Measurements from ENCODE around the gene EYS. TPM values are rescaled to one million over a fixed set of nuclear protein-coding genes. Genes with fewer than 3 reads are reported as not detected.

EYS gene
- polyA plus RNA-seq, 2 of the 4 experiments (the other 2 are of a cell fraction) = 0.03 to 0.06 TPM

DNA sequence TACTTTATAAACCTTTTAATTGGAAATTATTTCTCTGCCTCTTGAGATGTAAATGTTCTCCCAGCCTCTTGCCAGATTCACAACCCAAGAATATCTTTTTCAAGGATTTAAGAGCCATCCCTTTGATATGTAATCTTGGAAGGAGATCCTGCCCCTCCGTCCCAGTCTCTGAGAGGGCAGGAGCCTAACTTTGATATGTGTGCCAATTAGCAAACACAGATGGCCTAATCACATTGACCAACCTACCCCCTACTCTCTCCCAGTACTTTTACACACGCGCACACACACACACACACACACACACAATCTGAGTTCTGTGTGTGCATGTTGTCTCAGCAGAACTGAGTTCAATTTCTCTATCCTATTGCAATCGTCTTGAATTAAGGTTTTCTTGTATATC lies 1447.7 kb downstream of the EYS start:
- Histone ChIP-seq H3K27ac (no peak overlapping the region), H3K4me3 (no peak overlapping the region), H3K4me2 (no peak overlapping the region), H3K4me1 (no peaks in the 10 kb centered on the region), H3K9me3 (no peaks in the 10 kb centered on the region)
- no peak for ATAC-seq
- POLR2A ChIA-PET = no interaction called here
- WGBS (ENCODE audit: missing lambda C conversion rate) = 54% methylated on average over 4 of the region's 4 CpGs
- FAIRE-seq = no peak
- CTCF ChIA-PET = no interaction called here
- DNase-seq (ENCODE audit: low read depth in 1 of 2, low spot score in 1 of 2) = no peak
- no peak for TF ChIP-seq HOXA7 (CRISPR knock-in tag; IDR thresholded peaks at IDR 0.05)
- TF ChIP-seq, protein P1, sequence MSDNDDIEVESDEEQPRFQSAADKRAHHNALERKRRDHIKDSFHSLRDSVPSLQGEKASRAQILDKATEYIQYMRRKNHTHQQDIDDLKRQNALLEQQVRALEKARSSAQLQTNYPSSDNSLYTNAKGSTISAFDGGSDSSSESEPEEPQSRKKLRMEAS (IDR thresholded peaks at IDR 0.05) = no peak
- TF ChIP-seq HOXB13 (CRISPR knock-in tag; IDR thresholded peaks at IDR 0.05; ENCODE audit: low read depth) = no peak
- no peak for TF ChIP-seq RARB (CRISPR knock-in tag; IDR thresholded peaks at IDR 0.05)
- TF ChIP-seq ZFP36 (IDR thresholded peaks at IDR 0.05; ENCODE audit: borderline replicate concordance, partially characterized antibody) = no peak
- no peak for TF ChIP-seq MAFK (IDR thresholded peaks at IDR 0.05; ENCODE audit: partially characterized antibody)
- TF ChIP-seq FOSL2 (IDR thresholded peaks at IDR 0.05) = no peak
- no peak for TF ChIP-seq FOSL2 (CRISPR knock-in tag; IDR thresholded peaks at IDR 0.05)

GRCh38 chr6:64258752-64259151 lies 1448.3 kb downstream of the EYS start:
- H3K4me1 ChIP-seq = no peaks in the 10 kb centered on the region
- H3K4me3 ChIP-seq = no peak overlapping the region
- DNase-seq (ENCODE audit: low read depth in 1 of 2, low spot score in 1 of 2) = no peak
- 80% methylated on average over 2 of the region's 2 CpGs for WGBS (ENCODE audit: missing lambda C conversion rate)
- no peaks in the 10 kb centered on the region for H3K9me3 ChIP-seq
- no peak overlapping the region for H3K27ac ChIP-seq
- no peak for TF ChIP-seq ZFP36 (IDR thresholded peaks at IDR 0.05; ENCODE audit: borderline replicate concordance, partially characterized antibody)
- no peak for FAIRE-seq
- POLR2A ChIA-PET = no interaction called here
- no peak overlapping the region for H3K4me2 ChIP-seq
- CTCF ChIA-PET = no interaction called here
- ATAC-seq = no peak

- Histone ChIP-seq H3K4me2 (no peak overlapping the region), H3K4me1 (no peaks in the 10 kb centered on the region), H3K9me3 (no peaks in the 10 kb centered on the region), H3K27ac (no peak overlapping the region), H3K4me3 (no peak overlapping the region)
- POLR2A ChIA-PET = no interaction called here
- ATAC-seq (no peak), DNase-seq (ENCODE audit: low read depth in 1 of 2, low spot score in 1 of 2) (no peak), FAIRE-seq (no peak)
- CTCF ChIA-PET = no interaction called here
- TF ChIP-seq RCOR1 (IDR thresholded peaks at IDR 0.05; ENCODE audit: low read depth, low read length) (no peak), ZFP36 (IDR thresholded peaks at IDR 0.05; ENCODE audit: borderline replicate concordance, partially characterized antibody) (no peak), HMGXB4 (CRISPR knock-in tag; IDR thresholded peaks at IDR 0.05; ENCODE audit: borderline replicate concordance) (no peak), GATA3 (IDR thresholded peaks at IDR 0.05; ENCODE audit: borderline replicate concordance) (no peak), CBX2 (IDR thresholded peaks at IDR 0.05; ENCODE audit: borderline replicate concordance, low read depth) (no peak), KDM1A (IDR thresholded peaks at IDR 0.05; ENCODE audit: low read depth) (no peak), HDAC2 (IDR thresholded peaks at IDR 0.05) (no peak)
- TF ChIP-seq, protein P2, sequence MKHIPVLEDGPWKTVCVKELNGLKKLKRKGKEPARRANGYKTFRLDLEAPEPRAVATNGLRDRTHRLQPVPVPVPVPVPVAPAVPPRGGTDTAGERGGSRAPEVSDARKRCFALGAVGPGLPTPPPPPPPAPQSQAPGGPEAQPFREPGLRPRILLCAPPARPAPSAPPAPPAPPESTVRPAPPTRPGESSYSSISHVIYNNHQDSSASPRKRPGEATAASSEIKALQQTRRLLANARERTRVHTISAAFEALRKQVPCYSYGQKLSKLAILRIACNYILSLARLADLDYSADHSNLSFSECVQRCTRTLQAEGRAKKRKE (CRISPR knock-in tag; IDR thresholded peaks at IDR 0.05; ENCODE audit: low read depth) = no peak
- 47% methylated on average over 1 of the region's 1 CpG for WGBS (ENCODE audit: missing lambda C conversion rate)
Observed at GRCh38 chr6:64258302-64258701, 1448.7 kb downstream of the EYS start.

DNA sequence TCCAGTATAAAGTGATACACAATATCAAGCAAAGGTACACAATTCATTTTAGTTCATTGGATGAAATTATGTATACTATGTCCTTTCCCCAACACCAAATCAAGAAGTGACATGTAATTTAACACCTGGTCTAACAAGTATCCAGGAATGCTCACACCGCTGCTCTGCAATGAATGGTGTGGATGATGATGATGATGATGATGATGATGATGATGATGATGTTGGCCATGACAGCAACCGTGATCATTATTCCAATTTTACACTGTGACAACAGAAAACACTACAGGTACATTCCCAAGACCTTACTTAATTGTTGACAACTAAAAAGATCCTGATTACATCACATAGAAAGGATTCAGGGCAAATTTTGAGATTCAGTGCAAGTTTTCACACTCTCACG lies 1449.4 kb downstream of the EYS start:
- ATAC-seq = no peak
- ChIA-PET CTCF (no interaction called here), POLR2A (no interaction called here)
- no peak for TF ChIP-seq FOXS1 (CRISPR knock-in tag; IDR thresholded peaks at IDR 0.05)
- TF ChIP-seq KDM5A (IDR thresholded peaks at IDR 0.05) = no peak
- TF ChIP-seq SMC3 (IDR thresholded peaks at IDR 0.05) = no peak
- no peak for TF ChIP-seq ZFP36 (IDR thresholded peaks at IDR 0.05; ENCODE audit: borderline replicate concordance, partially characterized antibody)
- TF ChIP-seq HOXB13 (CRISPR knock-in tag; IDR thresholded peaks at IDR 0.05; ENCODE audit: low read depth) = no peak
- TF ChIP-seq, protein P3, sequence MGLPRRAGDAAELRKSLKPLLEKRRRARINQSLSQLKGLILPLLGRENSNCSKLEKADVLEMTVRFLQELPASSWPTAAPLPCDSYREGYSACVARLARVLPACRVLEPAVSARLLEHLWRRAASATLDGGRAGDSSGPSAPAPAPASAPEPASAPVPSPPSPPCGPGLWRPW (IDR thresholded peaks at IDR 0.05) = no peak
- no peak for TF ChIP-seq CBX8 (IDR thresholded peaks at IDR 0.05)
- TF ChIP-seq MAFK (IDR thresholded peaks at IDR 0.05; ENCODE audit: partially characterized antibody) = no peak
- no peak for TF ChIP-seq ESRRA (IDR thresholded peaks at IDR 0.05; ENCODE audit: borderline replicate concordance, low read length)
- TF ChIP-seq EHF (CRISPR knock-in tag; IDR thresholded peaks at IDR 0.05) = no peak
- TF ChIP-seq NFE2L2 (conservative IDR thresholded peaks at IDR 0.05; ENCODE audit: low read length) = no peak
- no peak overlapping the region for H3K27ac ChIP-seq
- no peak overlapping the region for H3K4me2 ChIP-seq
- DNase-seq (ENCODE audit: low read depth in 1 of 2, low spot score in 1 of 2) = no peak
- no peaks in the 10 kb centered on the region for H3K9me3 ChIP-seq
- H3K4me3 ChIP-seq = no peak overlapping the region
- no peaks in the 10 kb centered on the region for H3K4me1 ChIP-seq
- 63% methylated on average over 3 of the region's 3 CpGs for WGBS (ENCODE audit: missing lambda C conversion rate)
- no peak for FAIRE-seq

Measured in A549 (cell line).